BLaER1 treated with 17β-estradiol and CSF1 and Interleukin-3, amounts not matched to agents 10 nM and 100 nM (cell line): ENCODE data around the gene PARN.

Experiments
- H3K27ac ChIP-seq, 11 experiments: shearing (Covaris generic); formaldehyde crosslinking; 2 replicates each; pipeline ENCODE4 v1.8.1; 2022
- H3K27me3 ChIP-seq, 11 experiments: shearing (Covaris generic); formaldehyde crosslinking; 2 replicates each; pipeline ENCODE4 v1.8.1; 2022
- H3K36me3 ChIP-seq, 11 experiments: shearing (Covaris generic); formaldehyde crosslinking; 2 replicates each; pipeline ENCODE4 v1.8.1; 2022
- H3K4me1 ChIP-seq, 10 experiments: shearing (Covaris generic); formaldehyde crosslinking; 2 replicates each; pipeline ENCODE4 v1.8.1; 2022
- H3K4me2 ChIP-seq, 11 experiments: shearing (Covaris generic); formaldehyde crosslinking; 2 replicates each; pipeline ENCODE4 v1.8.1; 2022
- H3K4me3 ChIP-seq, 10 experiments: shearing (Covaris generic); formaldehyde crosslinking; 2 replicates each; pipeline ENCODE4 v1.8.1; 2022
- H3K9ac ChIP-seq, 11 experiments: shearing (Covaris generic); formaldehyde crosslinking; 2 replicates each; pipeline ENCODE4 v1.8.1; 2022
- H3K9me3 ChIP-seq, 11 experiments: shearing (Covaris generic); formaldehyde crosslinking; replicated peaks in 1 of 11; 2 replicates each; pipeline ENCODE4 v1.8.1; 2022
- H4K20me1 ChIP-seq, 11 experiments: shearing (Covaris generic); formaldehyde crosslinking; 2 replicates each; pipeline ENCODE4 v1.8.1; 2022
- Cebpa-rat ChIP-seq, 11 experiments: shearing (Covaris generic); IDR thresholded peaks; 2 replicates each; pipeline ENCODE4 v1.8.1; 2022

PARN gene

DNA sequence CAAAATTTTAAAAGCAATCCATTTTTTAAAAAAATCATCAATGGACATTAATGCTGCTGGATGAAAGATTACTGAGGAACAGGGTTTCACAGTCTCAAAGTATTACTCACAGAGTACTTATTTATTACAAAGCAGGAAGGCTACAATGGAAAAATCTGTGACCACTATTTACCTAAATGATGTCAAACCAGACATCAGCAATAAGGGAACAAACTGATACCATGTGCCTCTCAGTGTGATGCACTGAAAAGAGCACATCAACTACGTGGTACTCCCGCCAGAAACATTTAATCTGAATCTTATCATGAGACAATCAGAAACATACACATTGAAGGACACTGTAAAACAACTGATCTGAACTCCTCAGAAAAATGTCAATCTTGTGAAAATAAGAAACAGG, 124.2 kb downstream of the PARN start:
- no peaks in the 10 kb centered on the region for H3K9me3 ChIP-seq
- no peak overlapping the region for H3K9ac ChIP-seq
- no peak overlapping the region for H3K4me2 ChIP-seq
- no peak for TF ChIP-seq Cebpa-rat (IDR thresholded peaks at IDR 0.05)
- H3K27ac ChIP-seq: no peak overlapping the region
- H3K4me3 ChIP-seq: no peak overlapping the region
- peaks cover 10 to 25% (median 14%) of the 10 kb centered on the region in 10 experiments for H3K4me1 ChIP-seq
- peaks cover 0 to 19% (median 0%) of the 10 kb centered on the region in 11 experiments; a peak in 5 of 22 replicates for H4K20me1 ChIP-seq
- no peaks in the 10 kb centered on the region for H3K36me3 ChIP-seq
- no peaks in the 10 kb centered on the region for H3K27me3 ChIP-seq

DNA sequence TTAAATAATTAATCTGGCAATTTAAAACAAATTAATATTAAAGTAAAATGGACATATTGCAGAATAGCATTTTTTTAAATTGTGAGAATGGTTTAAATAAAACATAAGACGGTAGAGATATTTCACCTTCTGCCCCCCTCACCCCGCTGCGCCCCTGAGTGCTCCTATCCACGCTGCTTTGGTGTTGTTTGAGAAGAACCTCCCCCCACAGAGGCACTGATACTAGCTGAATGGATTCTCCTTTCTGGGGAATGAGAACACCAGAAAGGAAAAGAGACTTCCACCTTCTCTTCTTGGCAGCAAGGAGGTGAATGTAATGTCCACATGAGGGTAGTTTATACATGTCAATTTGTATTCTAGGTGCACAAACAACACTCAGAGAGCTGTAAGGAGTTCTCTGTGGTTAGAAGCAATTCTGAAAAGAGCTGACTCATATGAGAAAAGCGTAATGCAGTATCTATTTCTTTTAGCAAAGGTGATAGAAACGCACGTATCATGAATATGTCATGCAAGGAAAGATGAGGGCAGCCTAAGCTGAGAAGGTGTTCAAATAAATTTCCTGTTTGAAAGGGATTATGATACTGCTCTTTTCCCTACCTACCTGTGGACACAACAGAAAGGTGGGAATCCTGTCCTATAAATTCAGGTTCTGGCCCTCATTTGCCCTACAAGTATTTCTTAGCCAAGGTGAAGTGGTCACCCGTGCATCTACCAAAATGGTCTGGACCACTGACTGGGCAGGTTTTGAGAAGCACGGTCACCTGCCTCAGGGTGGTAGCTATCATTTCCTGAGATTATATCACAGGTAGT, 126.9 kb downstream of the PARN start:
- peaks cover 6 to 14% (median 11%) of the 10 kb centered on the region in 10 experiments; a peak in 19 of 20 replicates for H3K4me1 ChIP-seq
- no peak for TF ChIP-seq Cebpa-rat (IDR thresholded peaks at IDR 0.05)
- H4K20me1 ChIP-seq: peaks cover 0 to 16% (median 0%) of the 10 kb centered on the region in 11 experiments; a peak in 3 of 22 replicates
- H3K4me3 ChIP-seq: no peak overlapping the region
- no peak overlapping the region for H3K4me2 ChIP-seq
- no peak overlapping the region for H3K9ac ChIP-seq
- peaks cover 0 to 5% (median 0%) of the 10 kb centered on the region in 11 experiments; a peak in 1 of 22 replicates for H3K36me3 ChIP-seq
- H3K27me3 ChIP-seq: no peaks in the 10 kb centered on the region
- H3K9me3 ChIP-seq: no peaks in the 10 kb centered on the region
- no peak overlapping the region for H3K27ac ChIP-seq

DNA sequence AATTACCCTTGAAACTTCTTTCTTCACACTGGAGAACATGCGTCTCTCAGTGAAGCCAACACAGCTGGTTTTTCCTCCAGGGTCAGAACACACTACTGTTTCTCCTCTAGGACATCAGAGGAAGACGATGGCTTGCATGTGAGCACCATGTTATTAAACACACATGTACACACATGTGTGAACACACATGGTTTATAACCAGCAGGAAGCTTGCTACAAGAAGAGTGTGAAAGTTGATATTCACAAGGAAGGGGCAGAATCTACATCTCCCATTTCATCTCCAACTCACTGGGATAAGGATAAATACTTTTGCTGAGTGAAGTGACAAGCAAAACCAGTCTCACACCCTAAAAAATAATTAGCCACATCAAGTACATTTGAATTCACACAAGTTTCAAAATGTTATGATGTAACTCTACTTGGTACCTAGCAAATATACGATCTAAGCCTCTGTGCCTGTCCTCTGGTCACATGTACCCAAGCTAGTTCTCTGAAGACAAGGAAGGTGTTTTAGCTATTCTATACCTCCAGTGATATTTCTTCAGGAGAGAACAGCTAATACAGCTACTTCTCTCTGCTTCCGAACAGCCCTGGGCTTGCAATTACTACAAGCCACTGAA, 127.7 kb downstream of the PARN start:
- Histone ChIP-seq H3K4me1 (peaks cover 6 to 14% (median 11%) of the 10 kb centered on the region in 10 experiments; a peak in 19 of 20 replicates), H3K4me3 (no peak overlapping the region), H3K36me3 (peaks cover 0 to 8% (median 0%) of the 10 kb centered on the region in 11 experiments; a peak in 1 of 22 replicates), H3K4me2 (peak overlapping the region in 8 of 11 experiments; percentile 29 to 63 (median 56); a peak in 11 of 22 replicates), H4K20me1 (peaks cover 0 to 16% (median 0%) of the 10 kb centered on the region in 11 experiments; a peak in 3 of 22 replicates), H3K27me3 (no peaks in the 10 kb centered on the region), H3K9me3 (no peaks in the 10 kb centered on the region), H3K27ac (peak overlapping the region in 3 of 11 experiments; percentile 24 to 56 (median 25); a peak in 5 of 22 replicates), H3K9ac (no peak overlapping the region)
- TF ChIP-seq Cebpa-rat (IDR thresholded peaks at IDR 0.05): no peak

DNA sequence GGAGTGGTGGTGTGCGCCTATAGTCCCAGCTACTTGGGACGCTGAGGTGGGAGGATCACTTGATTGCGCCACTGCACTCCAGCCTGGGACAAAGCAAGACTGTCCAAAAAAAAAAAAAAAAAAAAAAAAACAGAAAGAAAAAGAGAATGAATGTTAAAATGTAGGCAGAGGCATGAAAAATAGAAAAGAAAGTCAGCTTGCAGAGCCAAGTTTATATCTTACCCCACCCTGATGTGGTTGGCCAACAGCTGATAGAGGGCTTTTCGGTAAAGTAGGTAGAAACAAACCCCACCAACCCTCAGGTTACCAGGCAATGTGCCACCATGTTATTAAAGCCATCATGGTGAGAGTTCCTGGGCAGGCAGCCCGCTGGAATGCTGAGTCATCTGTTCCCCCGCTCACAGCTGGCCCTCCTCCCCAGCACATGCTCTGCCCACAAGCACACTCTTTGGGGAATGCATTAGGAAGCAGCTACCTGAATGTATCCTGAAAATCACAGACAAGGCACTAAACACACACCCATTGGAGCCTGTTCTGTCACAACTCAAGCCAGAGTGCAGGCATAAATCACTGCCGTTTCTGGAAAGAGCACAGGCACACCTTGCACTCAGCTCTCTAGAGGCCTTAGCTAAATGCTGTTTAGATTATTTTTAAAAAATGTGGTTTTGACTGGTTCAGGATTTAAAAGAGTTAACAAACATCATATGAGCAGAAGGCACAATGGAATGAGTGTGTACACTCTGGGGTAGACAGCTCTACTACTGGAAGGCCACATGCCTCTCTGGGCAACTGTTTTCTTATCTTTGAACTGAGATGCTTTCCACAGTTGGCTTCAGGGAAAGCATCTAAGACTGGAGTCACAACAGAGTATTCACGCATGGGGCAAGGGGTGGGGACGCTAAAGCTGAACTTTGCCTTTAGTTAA, 128.5 kb downstream of the PARN start:
- Histone ChIP-seq H3K9me3 (no peaks in the 10 kb centered on the region), H3K27ac (peak overlapping the region in 3 of 11 experiments; percentile 24 to 56 (median 25); a peak in 7 of 22 replicates)

DNA sequence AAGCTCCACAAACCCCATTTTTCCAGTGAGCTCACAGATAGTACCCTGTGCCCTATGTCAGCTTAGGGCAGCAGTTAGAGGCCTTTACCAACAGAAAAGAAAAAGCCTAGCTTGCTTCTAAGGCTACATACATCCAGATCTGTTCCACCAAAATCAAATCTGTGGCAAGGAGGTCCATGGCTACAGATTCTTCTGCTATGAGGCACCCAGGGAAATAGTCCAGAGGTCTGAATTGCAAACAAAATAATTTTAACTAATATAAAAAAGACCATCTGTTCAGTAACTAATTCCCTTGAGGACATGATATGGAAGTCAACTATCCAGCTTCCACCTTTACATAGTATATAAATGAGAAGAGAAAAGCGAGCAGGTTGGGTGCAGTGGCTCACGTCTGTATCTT, 129.3 kb downstream of the PARN start:
- Histone ChIP-seq H3K27me3 (no peaks in the 10 kb centered on the region), H3K4me3 (no peak overlapping the region), H3K4me1 (peaks cover 6 to 14% (median 11%) of the 10 kb centered on the region in 10 experiments; a peak in 19 of 20 replicates), H3K4me2 (peak overlapping the region in 4 of 11 experiments; percentile 49 to 63 (median 59); a peak in 3 of 22 replicates), H3K27ac (peak overlapping the region in 1 of 11 experiments; percentile 56; a peak in 1 of 22 replicates), H3K9me3 (no peaks in the 10 kb centered on the region), H3K36me3 (peaks cover 0 to 10% (median 0%) of the 10 kb centered on the region in 11 experiments; a peak in 4 of 22 replicates), H3K9ac (no peak overlapping the region), H4K20me1 (peaks cover 0 to 18% (median 0%) of the 10 kb centered on the region in 11 experiments; a peak in 5 of 22 replicates)
- no peak for TF ChIP-seq Cebpa-rat (IDR thresholded peaks at IDR 0.05)

More for the DNA sequence above, 128.5 kb downstream of the PARN start:
- TF ChIP-seq Cebpa-rat (IDR thresholded peaks at IDR 0.05): no peak
- H3K4me2 ChIP-seq: peak overlapping the region; percentile 29 to 63 (median 53)
- no peak overlapping the region for H3K9ac ChIP-seq
- no peak overlapping the region for H3K4me3 ChIP-seq
- peaks cover 6 to 14% (median 11%) of the 10 kb centered on the region in 10 experiments; a peak in 19 of 20 replicates for H3K4me1 ChIP-seq
- H3K36me3 ChIP-seq: peaks cover 0 to 8% (median 0%) of the 10 kb centered on the region in 11 experiments; a peak in 1 of 22 replicates
- H3K27me3 ChIP-seq: no peaks in the 10 kb centered on the region
- peaks cover 0 to 16% (median 0%) of the 10 kb centered on the region in 11 experiments; a peak in 3 of 22 replicates for H4K20me1 ChIP-seq

DNA sequence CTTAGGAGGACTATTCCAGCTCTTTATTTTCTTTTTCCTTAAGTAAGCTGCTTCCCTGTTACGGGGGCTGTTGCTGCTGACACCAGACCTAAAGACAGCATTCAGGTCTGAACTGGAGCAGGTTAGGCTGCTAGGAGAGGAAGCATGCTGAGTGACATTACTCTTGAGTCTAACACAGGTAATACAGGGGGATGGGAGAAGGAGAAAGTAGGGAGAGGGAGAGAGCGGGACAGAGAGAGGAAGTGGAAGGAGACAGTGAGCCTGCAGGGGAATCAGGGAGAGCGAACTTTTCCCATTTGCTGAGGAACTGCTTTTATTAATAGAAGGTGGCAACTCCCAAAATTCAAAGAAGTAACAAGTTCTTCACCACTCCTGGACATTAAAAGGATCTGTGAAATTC, 130.9 kb downstream of the PARN start:
- H3K9me3 ChIP-seq: no peaks in the 10 kb centered on the region
- H4K20me1 ChIP-seq: peaks cover 0 to 13% (median 5%) of the 10 kb centered on the region in 11 experiments; a peak in 6 of 22 replicates
- H3K4me3 ChIP-seq: no peak overlapping the region
- H3K27me3 ChIP-seq: no peaks in the 10 kb centered on the region
- TF ChIP-seq Cebpa-rat (IDR thresholded peaks at IDR 0.05): no peak
- no peak overlapping the region for H3K9ac ChIP-seq
- no peak overlapping the region for H3K4me2 ChIP-seq
- H3K36me3 ChIP-seq: peaks cover 0 to 23% (median 3%) of the 10 kb centered on the region in 11 experiments; a peak in 7 of 22 replicates
- H3K4me1 ChIP-seq: peaks cover 6 to 14% (median 11%) of the 10 kb centered on the region in 10 experiments; a peak in 19 of 20 replicates
- no peak overlapping the region for H3K27ac ChIP-seq

DNA sequence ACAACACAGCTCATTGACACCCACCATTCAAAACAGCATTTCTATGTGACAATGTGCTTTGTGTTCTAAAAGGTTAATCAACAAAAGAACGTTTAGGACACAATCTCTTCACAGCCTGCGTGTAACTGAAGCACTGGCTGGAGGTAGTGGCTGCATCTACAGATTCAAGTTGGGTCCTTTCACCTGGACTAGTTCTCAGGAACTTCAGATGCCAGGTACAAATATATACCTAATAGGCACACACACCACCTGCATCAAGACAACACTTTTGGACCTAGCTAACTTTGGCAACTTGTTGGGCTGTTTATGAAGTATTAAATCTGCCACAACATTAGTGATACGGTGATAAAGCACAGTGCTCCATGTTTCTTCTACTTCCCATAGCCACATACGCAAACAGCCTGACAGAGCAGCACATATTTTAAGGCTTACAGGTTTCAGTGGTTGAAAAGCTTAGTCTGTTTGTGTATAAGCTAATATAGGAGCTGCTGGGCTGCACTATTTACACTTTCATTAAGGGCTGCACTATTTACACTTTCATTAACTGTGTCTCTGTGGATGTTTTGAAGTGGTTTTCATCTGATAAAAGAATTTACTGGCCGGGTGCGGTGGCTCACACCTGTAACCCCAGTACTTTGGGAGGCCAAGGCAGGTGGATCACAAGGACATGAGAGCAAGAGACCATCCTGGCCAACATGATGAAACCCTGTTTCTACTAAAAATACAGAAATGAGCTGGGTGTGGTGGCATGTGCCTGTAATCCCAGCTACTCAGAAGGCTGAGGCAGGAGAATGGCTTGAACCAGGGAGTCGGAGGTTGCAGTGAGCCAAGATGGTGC, 132.6 kb downstream of the PARN start:
- Histone ChIP-seq H3K9me3 (no peaks in the 10 kb centered on the region), H4K20me1 (peaks cover 0 to 26% (median 8%) of the 10 kb centered on the region in 11 experiments; a peak in 9 of 22 replicates), H3K4me2 (no peak overlapping the region), H3K27ac (no peak overlapping the region), H3K27me3 (no peaks in the 10 kb centered on the region), H3K4me3 (no peak overlapping the region), H3K9ac (no peak overlapping the region), H3K4me1 (peaks cover 12 to 24% (median 21%) of the 10 kb centered on the region in 10 experiments; a peak in 19 of 20 replicates), H3K36me3 (peaks cover 0 to 23% (median 3%) of the 10 kb centered on the region in 11 experiments; a peak in 7 of 22 replicates)
- no peak for TF ChIP-seq Cebpa-rat (IDR thresholded peaks at IDR 0.05)
